GM19467 (cell line): ENCODE measurements around the gene CRIP3.
"Not testable (repeated sequence)": the region's sequence is repeated elsewhere in the genome, so short reads cannot be mapped to it uniquely, and the experiment has no call there.

Experiments used
- ATAC-seq: cut with Tn5 transposase; IDR thresholded peaks from one replicate; pipeline ENCODE4 v1.9.1; 2021; ENCODE audit warnings: mild to moderate bottlenecking, moderate library complexity; ENCODE audit not compliant: unreplicated experiment

CRIP3 gene

DNA sequence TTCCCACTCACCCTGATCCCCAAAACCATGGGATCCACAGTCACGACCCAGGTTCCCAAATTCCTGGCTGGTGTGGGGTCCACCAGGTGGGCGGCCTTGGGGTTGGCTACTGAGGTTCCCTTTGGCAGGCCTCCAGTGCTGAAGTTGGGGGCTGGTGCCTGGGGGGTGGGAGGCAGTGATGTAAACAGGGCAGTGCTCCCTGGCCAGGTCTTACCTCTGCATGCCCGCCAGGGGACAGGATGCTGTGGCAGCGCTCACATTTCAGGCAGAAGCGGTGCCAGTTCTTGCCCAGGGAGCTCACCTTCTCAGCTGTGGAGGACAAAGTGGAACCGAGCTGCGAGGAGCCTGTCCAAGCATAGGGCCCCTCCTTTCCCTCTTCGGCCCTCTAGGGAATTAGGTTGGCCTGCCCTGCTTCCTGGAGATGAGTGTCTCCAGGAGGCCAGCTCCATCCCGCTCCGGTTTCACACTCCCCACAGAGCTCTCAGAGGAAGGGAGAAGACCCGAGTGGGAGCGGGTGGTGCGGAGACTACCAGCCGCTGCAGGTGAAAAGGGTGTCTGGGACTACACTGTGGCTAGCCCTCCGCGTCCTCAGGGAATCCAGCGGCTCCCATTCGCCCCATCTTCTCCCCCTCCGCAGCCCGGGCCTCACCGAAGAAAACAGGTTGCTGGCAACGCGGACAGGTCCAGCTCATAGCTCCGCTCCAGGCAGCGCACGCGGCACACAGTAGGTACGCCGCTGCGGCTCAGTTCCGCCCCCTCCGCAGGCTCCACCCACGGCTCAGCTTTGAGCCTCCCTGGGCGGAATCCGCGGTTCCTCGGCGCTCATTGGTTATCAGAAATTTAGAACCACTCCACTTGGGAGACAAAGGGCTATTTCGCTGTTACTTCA lies at the start of gene CRIP3:
TSS of gene CRIP3 (minus strand) at position 726 of the 889 bp plus-strand sequence. CDS start at position 692, 34 bp downstream.
- peak; percentile 46 for ATAC-seq

- ATAC-seq: no peak
Measured at GRCh38 chr6:43355862-43356590, 47.4 kb upstream of the CRIP3 start.

GRCh38 chr6:43351951-43352350 lies 43.3 kb upstream of the CRIP3 start:
- ATAC-seq: not testable (repeated sequence)

- no peak for ATAC-seq
Measured at GRCh38 chr6:43347444-43347843, 38.8 kb upstream of the CRIP3 start.

DNA sequence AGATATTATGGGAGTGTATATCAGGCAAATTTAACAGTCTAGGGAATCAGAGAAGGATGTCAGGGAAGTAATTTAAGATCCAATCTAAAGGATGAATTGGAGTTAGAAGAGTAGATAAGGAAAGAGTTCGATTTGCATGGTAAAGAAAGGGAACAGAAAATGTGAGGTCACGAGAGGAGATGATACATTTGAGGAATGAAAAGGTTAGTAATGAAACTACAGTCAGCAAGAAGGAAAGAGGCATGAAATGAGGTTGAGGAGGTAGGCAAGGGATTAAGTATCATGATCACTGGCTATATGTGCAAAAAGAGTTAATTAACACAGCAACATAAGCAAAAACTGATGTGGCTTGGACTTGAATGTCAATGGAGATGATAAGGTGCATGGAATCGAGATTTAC lies 38.4 kb upstream of the CRIP3 start:
- no peak for ATAC-seq

DNA sequence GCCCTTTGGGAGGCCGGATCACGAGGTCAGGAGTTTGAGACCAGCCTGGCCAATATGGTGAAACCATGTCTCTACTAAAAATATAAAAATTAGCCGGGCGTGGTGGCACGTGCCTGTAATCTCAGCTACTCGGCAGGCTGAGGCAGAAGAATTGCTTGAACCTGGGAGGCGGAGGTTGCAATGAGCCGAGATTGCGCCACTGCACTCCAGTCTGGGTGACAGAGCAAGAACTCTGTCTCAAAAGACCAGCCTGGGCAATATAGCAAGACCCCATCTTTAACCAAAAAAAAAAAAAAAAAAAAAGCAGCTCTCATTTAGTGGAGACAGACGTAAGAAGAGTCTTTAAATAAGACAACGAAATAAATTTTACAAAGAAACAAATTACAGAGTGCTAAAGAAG lies 37.6 kb upstream of the CRIP3 start:
- not testable (repeated sequence) for ATAC-seq

GRCh38 chr6:43339168-43339567 lies 30.5 kb upstream of the CRIP3 start:
- peak; percentile 68 for ATAC-seq

- ATAC-seq: peak; percentile 47
Measured at GRCh38 chr6:43338243-43338642, 29.6 kb upstream of the CRIP3 start.

- ATAC-seq: no peak
Measured at GRCh38 chr6:43336382-43336781, 27.8 kb upstream of the CRIP3 start.

- ATAC-seq: no peak
Measured at GRCh38 chr6:43335469-43335868, 26.8 kb upstream of the CRIP3 start.

GRCh38 chr6:43334466-43335095 lies 26.0 kb upstream of the CRIP3 start:
- no peak for ATAC-seq

DNA sequence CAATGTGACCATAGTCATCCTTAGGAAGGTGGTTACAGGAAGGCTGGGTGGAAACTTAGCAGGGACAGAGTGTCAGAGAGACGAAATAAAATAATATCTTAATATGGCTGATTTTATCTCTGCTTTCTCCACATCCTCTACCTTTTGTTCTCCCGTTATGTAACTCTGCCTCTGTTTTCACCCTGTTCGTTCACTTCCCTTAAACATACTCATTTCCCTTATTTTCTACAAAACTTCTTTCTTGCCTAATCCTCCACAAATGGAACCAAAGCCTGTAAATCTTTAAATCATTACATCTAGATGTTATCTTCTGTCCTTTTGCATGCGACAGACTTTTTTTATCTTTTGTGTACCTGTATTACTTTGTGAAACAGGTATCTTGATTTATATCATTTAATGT lies 23.3 kb upstream of the CRIP3 start:
- no peak for ATAC-seq

GRCh38 chr6:43331470-43331869 lies 22.8 kb upstream of the CRIP3 start:
- ATAC-seq: no peak

GRCh38 chr6:43328528-43328927 lies 19.9 kb upstream of the CRIP3 start:
- ATAC-seq: no peak

DNA sequence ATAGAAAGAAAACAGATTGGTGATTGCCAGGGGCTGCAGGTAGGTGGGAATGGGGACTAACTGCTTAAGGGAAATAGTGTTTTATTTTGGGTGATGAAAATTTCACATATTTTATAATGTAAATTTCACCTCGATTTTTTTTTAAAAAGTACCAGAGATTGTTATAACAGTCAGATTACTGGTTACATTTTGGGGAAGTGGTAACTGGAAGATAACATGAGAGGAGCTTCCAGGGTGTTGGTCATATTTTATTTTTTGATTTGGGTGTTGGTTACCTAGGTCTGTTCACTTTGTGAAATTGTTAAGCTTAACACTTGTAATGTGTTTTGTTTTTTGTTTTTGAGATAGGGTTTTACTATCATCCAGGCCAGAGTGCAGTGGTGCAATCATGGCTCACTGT lies 17.2 kb upstream of the CRIP3 start:
- no peak for ATAC-seq

GRCh38 chr6:43318011-43318410 lies 9.4 kb upstream of the CRIP3 start:
- ATAC-seq: no peak

DNA sequence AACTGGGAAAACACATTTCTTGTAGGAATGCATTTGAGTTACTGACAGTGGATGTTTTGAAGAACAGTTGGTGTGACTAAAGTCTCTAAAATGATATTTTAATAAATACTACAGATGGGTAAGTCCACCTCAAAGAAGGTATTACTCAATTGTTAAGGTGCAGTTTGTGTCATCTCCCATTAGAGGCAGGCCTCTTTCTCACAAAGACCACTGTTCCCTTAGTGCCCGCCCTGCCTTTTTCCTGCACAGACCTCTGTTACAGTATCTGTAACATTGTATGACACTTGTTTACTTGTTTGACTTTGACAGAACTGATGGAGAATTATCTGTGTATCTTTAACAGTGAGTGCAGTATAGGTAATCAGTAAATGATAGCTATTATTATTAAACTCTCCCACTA lies 5.2 kb upstream of the CRIP3 start:
- ATAC-seq: no peak

- no peak for ATAC-seq
Measured at GRCh38 chr6:43311666-43312065, 3.0 kb upstream of the CRIP3 start.

GRCh38 chr6:43310624-43311023 lies 2.0 kb upstream of the CRIP3 start:
- ATAC-seq: no peak

- ATAC-seq: no peak
Measured at GRCh38 chr6:43310134-43310533, 1.5 kb upstream of the CRIP3 start.

DNA sequence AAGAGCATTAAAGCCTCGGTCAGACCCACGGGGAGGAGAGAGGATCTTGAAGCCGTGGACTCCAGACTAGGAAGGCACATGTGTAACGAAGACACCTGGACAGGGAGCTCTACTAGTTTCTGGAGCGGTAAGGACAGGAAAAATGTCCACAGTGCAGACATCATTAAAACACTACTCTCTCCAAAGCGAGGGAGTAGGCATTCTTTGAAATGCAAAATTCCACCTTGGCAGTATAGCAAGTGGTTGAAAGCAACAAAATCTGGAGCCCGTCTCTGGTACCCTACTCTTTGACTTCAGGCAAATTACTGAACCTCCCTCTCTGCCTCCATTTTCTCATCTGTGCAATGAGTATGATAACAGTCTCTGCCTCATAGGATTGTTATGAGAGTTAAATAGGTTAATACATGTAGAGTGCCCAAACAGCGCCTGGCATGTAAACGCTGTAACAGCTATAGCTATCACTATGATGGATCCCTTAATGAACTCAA lies 408 bp upstream of the CRIP3 start:
- no peak for ATAC-seq
